ENCODE results near the gene TLE4. TPM values are rescaled to one million over a fixed set of nuclear protein-coding genes. Genes with fewer than 3 reads are reported as not detected.

Gene TLE4
- total and polyA plus RNA-seq, 2 of the 4 experiments (the other 2 are of a cell fraction) = 68.0 to 78.1 TPM

DNA sequence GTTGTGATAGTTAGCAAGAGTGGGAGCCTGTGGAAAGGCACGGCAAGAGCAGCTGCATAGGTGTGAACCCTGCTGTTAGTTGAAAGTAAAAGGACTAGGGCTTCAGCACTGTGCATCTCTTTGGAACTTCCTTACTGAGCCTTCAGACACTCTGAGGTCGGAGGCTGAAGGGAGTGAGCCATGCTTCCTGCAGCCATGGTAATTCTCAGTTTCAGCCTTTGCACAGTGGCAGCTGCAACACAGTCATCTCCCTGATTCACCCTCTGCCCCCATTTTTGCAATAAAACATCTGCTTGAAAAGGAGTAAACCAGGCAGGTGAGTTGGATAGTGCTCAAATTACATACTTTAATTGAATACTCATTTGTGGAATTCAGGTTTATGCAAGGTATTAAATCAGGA lies 6.5 kb upstream of the TLE4 start:
- dilution Hi-C loops (cut with HindIII; ENCODE audit: low sequenced_read_pairs, unreplicated experiment) = no loop called here
- intact Hi-C loops (cut with micrococcal nuclease) = no loop called here
- Histone ChIP-seq H2BK120ac (ENCODE audit: low read depth, low read length) (no peak overlapping the region), H3K27me3 (ENCODE audit: control insufficient read depth, insufficient read depth, low read length) (no peaks in the 10 kb centered on the region), H2BK5ac (ENCODE audit: low read depth, low read length, poor library complexity, severe bottlenecking) (no peak overlapping the region), H3K9me3 (ENCODE audit: control insufficient read depth, insufficient read depth, low read length) (no peaks in the 10 kb centered on the region), H3K56ac (ENCODE audit: extremely low read depth, insufficient read depth, low read length) (no peak overlapping the region), H3K23ac (ENCODE audit: low read depth, low read length) (no peak overlapping the region), H3K27ac (ENCODE audit: insufficient read depth, low read length) (no peak overlapping the region), H3K4me2 (ENCODE audit: low read depth, low read length) (no peak overlapping the region), H4K8ac (ENCODE audit: low read depth in 2 of 2, low read length in 2 of 2) (no peak overlapping the region), H2AK5ac (ENCODE audit: low read depth, low read length) (no peak overlapping the region), H4K5ac (ENCODE audit: low read depth, low read length) (no peak overlapping the region), H3K9ac (ENCODE audit: low read depth, low read length) (no peak overlapping the region), H3K9me1 (ENCODE audit: insufficient read depth, low read length) (peaks cover 6% of the 10 kb centered on the region; the same call in 1 of the 2 replicates), H2AK9ac (replicated peaks; ENCODE audit: low read depth, low read length, poor library complexity) (no peak overlapping the region), H3K4ac (ENCODE audit: low read depth, low read length) (no peak overlapping the region), H2BK15ac (ENCODE audit: low read depth, low read length) (no peak overlapping the region), H4K91ac (ENCODE audit: insufficient read depth, low read depth, low read length) (no peak overlapping the region), H3K18ac (ENCODE audit: low read depth, low read length) (no peak overlapping the region), H3K14ac (replicated peaks; ENCODE audit: low read depth, low read length) (no peak overlapping the region), H2AFZ (replicated peaks; ENCODE audit: low read length, poor library complexity) (peak overlapping the region; percentile 67), H3K36me3 (ENCODE audit: control insufficient read depth, insufficient read depth, low read length) (no peaks in the 10 kb centered on the region), H3K4me1 (ENCODE audit: control insufficient read depth, insufficient read depth, low read length) (peaks cover 2% of the 10 kb centered on the region; the same call in 1 of the 2 replicates), H2BK20ac (ENCODE audit: low read depth, low read length) (no peak overlapping the region), H3K79me1 (ENCODE audit: low read depth in 1 of 2, low read length in 2 of 2) (peaks cover 0 to 5% of the 10 kb centered on the region in 2 experiments; a peak in 1 of 4 replicates), H3K4me3 (ENCODE audit: insufficient read depth, low read depth, low read length) (no peak overlapping the region), H4K20me1 (ENCODE audit: insufficient read depth, low read length) (no peaks in the 10 kb centered on the region)
- 40% methylated on average over 1 of the region's 2 CpGs; no CpG with 5 or more reads in 1 of the 2 experiments for WGBS, 2 experiments (ENCODE audit: extremely low coverage in 2 of 2, insufficient read length in 1 of 2)
- ChIA-PET POLR2A (ENCODE audit: unreplicated experiment) (no interaction called here), CTCF (interaction anchor here (0.6 kb wide), 1 partner anchor 53 kb away, joined by 3 read pairs; no protein-coding TSS in a partner anchor)
- ATAC-seq (ENCODE audit: low read depth) (peak; percentile 51; the same call in 1 of the 2 replicates), DNase-seq (peak; percentile 72)
- no TSS peak for BruUV-seq (replicated peaks)
- in situ Hi-C loops (cut with MboI; ENCODE audit: low sequenced_read_pairs) = loop anchor here (10.0 to 25.0 kb wide), 3 partner anchors 428 to 1120 kb away; no protein-coding TSS in a partner anchor
- TF ChIP-seq POLR2A (IDR thresholded peaks at IDR 0.05; ENCODE audit: low read depth, low read length) (no peak), FOS (IDR thresholded peaks at IDR 0.05; ENCODE audit: low read depth, low read length) (no peak), MXI1 (IDR thresholded peaks at IDR 0.05; ENCODE audit: borderline replicate concordance, low read depth, low read length) (no peak), NFE2L2 (IDR thresholded peaks at IDR 0.05; ENCODE audit: low read depth, low read length) (no peak), RAD21 (IDR thresholded peaks at IDR 0.05; ENCODE audit: low read length) (no peak), RFX5 (IDR thresholded peaks at IDR 0.05; ENCODE audit: low read depth, low read length) (no peak), BHLHE40 (IDR thresholded peaks at IDR 0.05; ENCODE audit: low read depth, low read length) (no peak), CHD1 (IDR thresholded peaks at IDR 0.05; ENCODE audit: low read depth, low read length) (no peak), SMC3 (IDR thresholded peaks at IDR 0.05; ENCODE audit: low read depth, low read length) (no peak), MAZ (IDR thresholded peaks at IDR 0.05; ENCODE audit: borderline replicate concordance, low read depth, low read length) (no peak), RCOR1 (IDR thresholded peaks at IDR 0.05; ENCODE audit: insufficient replicate concordance, low read length) (no peak)
- TF ChIP-seq, protein P1, sequence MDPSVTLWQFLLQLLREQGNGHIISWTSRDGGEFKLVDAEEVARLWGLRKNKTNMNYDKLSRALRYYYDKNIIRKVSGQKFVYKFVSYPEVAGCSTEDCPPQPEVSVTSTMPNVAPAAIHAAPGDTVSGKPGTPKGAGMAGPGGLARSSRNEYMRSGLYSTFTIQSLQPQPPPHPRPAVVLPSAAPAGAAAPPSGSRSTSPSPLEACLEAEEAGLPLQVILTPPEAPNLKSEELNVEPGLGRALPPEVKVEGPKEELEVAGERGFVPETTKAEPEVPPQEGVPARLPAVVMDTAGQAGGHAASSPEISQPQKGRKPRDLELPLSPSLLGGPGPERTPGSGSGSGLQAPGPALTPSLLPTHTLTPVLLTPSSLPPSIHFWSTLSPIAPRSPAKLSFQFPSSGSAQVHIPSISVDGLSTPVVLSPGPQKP (IDR thresholded peaks at IDR 0.05; ENCODE audit: borderline replicate concordance, low read depth, low read length) = no peak
- TF ChIP-seq, protein P2, sequence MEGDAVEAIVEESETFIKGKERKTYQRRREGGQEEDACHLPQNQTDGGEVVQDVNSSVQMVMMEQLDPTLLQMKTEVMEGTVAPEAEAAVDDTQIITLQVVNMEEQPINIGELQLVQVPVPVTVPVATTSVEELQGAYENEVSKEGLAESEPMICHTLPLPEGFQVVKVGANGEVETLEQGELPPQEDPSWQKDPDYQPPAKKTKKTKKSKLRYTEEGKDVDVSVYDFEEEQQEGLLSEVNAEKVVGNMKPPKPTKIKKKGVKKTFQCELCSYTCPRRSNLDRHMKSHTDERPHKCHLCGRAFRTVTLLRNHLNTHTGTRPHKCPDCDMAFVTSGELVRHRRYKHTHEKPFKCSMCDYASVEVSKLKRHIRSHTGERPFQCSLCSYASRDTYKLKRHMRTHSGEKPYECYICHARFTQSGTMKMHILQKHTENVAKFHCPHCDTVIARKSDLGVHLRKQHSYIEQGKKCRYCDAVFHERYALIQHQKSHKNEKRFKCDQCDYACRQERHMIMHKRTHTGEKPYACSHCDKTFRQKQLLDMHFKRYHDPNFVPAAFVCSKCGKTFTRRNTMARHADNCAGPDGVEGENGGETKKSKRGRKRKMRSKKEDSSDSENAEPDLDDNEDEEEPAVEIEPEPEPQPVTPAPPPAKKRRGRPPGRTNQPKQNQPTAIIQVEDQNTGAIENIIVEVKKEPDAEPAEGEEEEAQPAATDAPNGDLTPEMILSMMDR (conservative IDR thresholded peaks at IDR 0.05; ENCODE audit: low read depth, low read length) = no peak

Data from IMR-90 (cell line).